ENCODE results near the gene GAP43. TPM values are rescaled to one million over a fixed set of nuclear protein-coding genes. Genes with fewer than 3 reads are reported as not detected.

GAP43 gene
- total and polyA plus RNA-seq, 2 experiments from 2014 or later, result 2.1 to 5.7 TPM

- DNase-seq (ENCODE audit: low read depth in 1 of 2, low spot score in 1 of 2), result peak; percentile 77 to 82
- Histone ChIP-seq H3K27ac (no peak overlapping the region), H3K27me3 (no peaks in the 10 kb centered on the region), H3K4me1 (ENCODE audit: low read depth) (no peaks in the 10 kb centered on the region), H3K4me3 (no peak overlapping the region), H3K36me3 (no peaks in the 10 kb centered on the region), H3K9me3 (ENCODE audit: low read depth) (no peaks in the 10 kb centered on the region)
- TF ChIP-seq CTCF (IDR thresholded peaks at IDR 0.05; ENCODE audit: low read depth, low read length), result peak; percentile 72
These were observed 69.7 kb downstream of the GAP43 start for GRCh38 chr3:115692887-115693524.

- H3K27ac ChIP-seq, result no peak overlapping the region
- no peaks in the 10 kb centered on the region for H3K4me1 ChIP-seq (ENCODE audit: low read depth)
- DNase-seq (ENCODE audit: low read depth in 1 of 2, low spot score in 1 of 2), result peak in 1 of 2 donors; percentile 16
- no peaks in the 10 kb centered on the region for H3K9me3 ChIP-seq (ENCODE audit: low read depth)
- no peak for TF ChIP-seq CTCF (IDR thresholded peaks at IDR 0.05; ENCODE audit: low read depth, low read length)
- H3K27me3 ChIP-seq, result no peaks in the 10 kb centered on the region
- H3K36me3 ChIP-seq, result no peaks in the 10 kb centered on the region
- H3K4me3 ChIP-seq, result no peak overlapping the region
These were observed 70.6 kb downstream of the GAP43 start for GRCh38 chr3:115693868-115694267.

- H3K36me3 ChIP-seq, result no peaks in the 10 kb centered on the region
- no peaks in the 10 kb centered on the region for H3K9me3 ChIP-seq (ENCODE audit: low read depth)
- no peak overlapping the region for H3K4me3 ChIP-seq
- no peak for TF ChIP-seq CTCF (IDR thresholded peaks at IDR 0.05; ENCODE audit: low read depth, low read length)
- H3K27ac ChIP-seq, result no peak overlapping the region
- DNase-seq (ENCODE audit: low read depth in 1 of 2, low spot score in 1 of 2), result no peak
- H3K27me3 ChIP-seq, result no peaks in the 10 kb centered on the region
- no peaks in the 10 kb centered on the region for H3K4me1 ChIP-seq (ENCODE audit: low read depth)
These were observed 71.8 kb downstream of the GAP43 start for GRCh38 chr3:115695090-115695489.

GRCh38 chr3:115697263-115698053 lies 74.1 kb downstream of the GAP43 start:
- Histone ChIP-seq H3K27me3 (no peaks in the 10 kb centered on the region), H3K36me3 (no peaks in the 10 kb centered on the region), H3K27ac (no peak overlapping the region), H3K4me3 (no peak overlapping the region), H3K9me3 (ENCODE audit: low read depth) (no peaks in the 10 kb centered on the region), H3K4me1 (ENCODE audit: low read depth) (no peaks in the 10 kb centered on the region)
- DNase-seq (ENCODE audit: low read depth in 1 of 2, low spot score in 1 of 2), result no peak
- no peak for TF ChIP-seq CTCF (IDR thresholded peaks at IDR 0.05; ENCODE audit: low read depth, low read length)

GRCh38 chr3:115698851-115699591 lies 75.7 kb downstream of the GAP43 start:
- DNase-seq (ENCODE audit: low read depth in 1 of 2, low spot score in 1 of 2), result no peak
- no peaks in the 10 kb centered on the region for H3K4me1 ChIP-seq (ENCODE audit: low read depth)
- no peak for TF ChIP-seq CTCF (IDR thresholded peaks at IDR 0.05; ENCODE audit: low read depth, low read length)
- no peaks in the 10 kb centered on the region for H3K36me3 ChIP-seq
- no peaks in the 10 kb centered on the region for H3K27me3 ChIP-seq
- H3K9me3 ChIP-seq (ENCODE audit: low read depth), result no peaks in the 10 kb centered on the region
- no peak overlapping the region for H3K4me3 ChIP-seq
- H3K27ac ChIP-seq, result no peak overlapping the region
